Frontal cortex (tissue), 4 donors: ENCODE results near the gene FAM3B. TPM values are rescaled to one million over a fixed set of nuclear protein-coding genes. Genes with fewer than 3 reads are reported as not detected.
"Not testable (repeated sequence)": the region's sequence is repeated elsewhere in the genome, so short reads cannot be mapped to it uniquely, and the experiment has no call there.

Source experiments
- DNase-seq, 2 donors: peaks; one replicate each; pipeline ENCODE4 v3.0.0; 2012; ENCODE audit warnings: low spot score in 2 of 2
- FAIRE-seq: peaks from 2 replicates; lab custom pipeline; 2012; peaks lifted over from hg19 to GRCh38; lab: Jason Lieb, UNC
- total RNA-seq: library from RNA; depleted of rRNA; stranded (reverse); fragments of >200 nt; gene quantifications from one replicate; pipeline ENCODE4 v1.2.3, GENCODE V29; 2014
- donor health status: control.
- donor health status: control.
- donor health status: control.

The FAM3B gene
- total RNA-seq, 1 donor from 2014 or later, result not detected

- FAIRE-seq (no peak), DNase-seq (no peak)
Measured at GRCh38 chr21:41348434-41348833, 31.8 kb downstream of the FAM3B start.

GRCh38 chr21:41349126-41349525 lies 32.5 kb downstream of the FAM3B start:
- DNase-seq, result no peak
- FAIRE-seq, result no peak

- FAIRE-seq (no peak), DNase-seq (no peak)
Measured at GRCh38 chr21:41349619-41350390, 33.2 kb downstream of the FAM3B start.

- no peak for DNase-seq
- no peak for FAIRE-seq
Measured at GRCh38 chr21:41350436-41351155, 34.0 kb downstream of the FAM3B start.

- no peak for DNase-seq
Measured at GRCh38 chr21:41357546-41357945, 40.9 kb downstream of the FAM3B start.

GRCh38 chr21:41358193-41359166 lies 41.9 kb downstream of the FAM3B start:
- FAIRE-seq (no peak), DNase-seq (no peak)

More at GRCh38 chr21:41357546-41357945, 40.9 kb downstream of the FAM3B start:
- no peak for FAIRE-seq

- no peak for FAIRE-seq
- no peak for DNase-seq
Measured at GRCh38 chr21:41359286-41359685, 42.7 kb downstream of the FAM3B start.

GRCh38 chr21:41359754-41360071 lies 43.1 kb downstream of the FAM3B start:
- FAIRE-seq, DNase-seq: not testable (repeated sequence)

GRCh38 chr21:41360072-41360821 lies 43.6 kb downstream of the FAM3B start:
- no peak for DNase-seq
- no peak for FAIRE-seq

- DNase-seq (no peak), FAIRE-seq (no peak)
Measured at GRCh38 chr21:41361053-41361785, 44.6 kb downstream of the FAM3B start.

GRCh38 chr21:41361786-41362604 lies 45.4 kb downstream of the FAM3B start, which contains the start of gene MX2:
TSS of gene MX2 (plus strand) at chr21:41362027. CDS start at chr21:41376907, 14,880 bp downstream.
- DNase-seq, result no peak
- FAIRE-seq, result no peak

- no peak for FAIRE-seq
- no peak for DNase-seq
Measured at GRCh38 chr21:41362605-41363369, 46.2 kb downstream of the FAM3B start.

- no peak for FAIRE-seq
- no peak for DNase-seq
Measured at GRCh38 chr21:41363370-41364270, 47.0 kb downstream of the FAM3B start.

GRCh38 chr21:41364308-41364707 lies 47.7 kb downstream of the FAM3B start:
- FAIRE-seq (no peak), DNase-seq (no peak)

- DNase-seq (no peak), FAIRE-seq (no peak)
Measured at GRCh38 chr21:41365377-41366107, 48.9 kb downstream of the FAM3B start.
